Ishikawa (cell line): Measurements from ENCODE around the gene LSAMP.

Experiments used
- EGR1 ChIP-seq: IDR thresholded peaks from 2 replicates; pipeline ENCODE4 v1.6.1; 2012
- EP300 ChIP-seq: IDR thresholded peaks from 2 replicates; pipeline ENCODE4 v1.6.1; 2012; ENCODE audit warnings: borderline replicate concordance
- FOXM1 ChIP-seq: IDR thresholded peaks from 2 replicates; pipeline ENCODE4 v1.6.1; 2012; ENCODE audit warnings: low read depth, borderline replicate concordance
- NFIC ChIP-seq: IDR thresholded peaks from 2 replicates; pipeline ENCODE4 v1.6.1; 2012
- RAD21 ChIP-seq: IDR thresholded peaks from 2 replicates; pipeline ENCODE4 v1.6.1; 2012; ENCODE audit warnings: low read depth
- REST ChIP-seq: IDR thresholded peaks from 2 replicates; pipeline ENCODE4 v1.6.1; 2012; ENCODE audit warnings: low read depth, mild to moderate bottlenecking
- TAF1 ChIP-seq: IDR thresholded peaks from 2 replicates; pipeline ENCODE4 v1.6.1; 2012; ENCODE audit warnings: low read depth, mild to moderate bottlenecking
- TEAD4 ChIP-seq: IDR thresholded peaks from 2 replicates; pipeline ENCODE4 v1.6.1; 2012
- USF1 ChIP-seq: IDR thresholded peaks from 2 replicates; pipeline ENCODE4 v1.6.1; 2012
- YY1 ChIP-seq: IDR thresholded peaks from 2 replicates; pipeline ENCODE4 v1.6.1; 2012; ENCODE audit warnings: low read depth

GRCh38 chr3:115877615-115877899, 567.7 kb downstream of the LSAMP start:
- TF ChIP-seq RAD21 = no peak
- TF ChIP-seq EP300 = no peak
- no peak for TF ChIP-seq YY1
- TF ChIP-seq USF1 = no peak
- TF ChIP-seq NFIC = no peak
- no peak for TF ChIP-seq REST
- TF ChIP-seq TAF1 = no peak
- no peak for TF ChIP-seq EGR1
- no peak for TF ChIP-seq TEAD4
- TF ChIP-seq FOXM1 = no peak
